Measurements from ENCODE around the gene CYP2C8.

DNA sequence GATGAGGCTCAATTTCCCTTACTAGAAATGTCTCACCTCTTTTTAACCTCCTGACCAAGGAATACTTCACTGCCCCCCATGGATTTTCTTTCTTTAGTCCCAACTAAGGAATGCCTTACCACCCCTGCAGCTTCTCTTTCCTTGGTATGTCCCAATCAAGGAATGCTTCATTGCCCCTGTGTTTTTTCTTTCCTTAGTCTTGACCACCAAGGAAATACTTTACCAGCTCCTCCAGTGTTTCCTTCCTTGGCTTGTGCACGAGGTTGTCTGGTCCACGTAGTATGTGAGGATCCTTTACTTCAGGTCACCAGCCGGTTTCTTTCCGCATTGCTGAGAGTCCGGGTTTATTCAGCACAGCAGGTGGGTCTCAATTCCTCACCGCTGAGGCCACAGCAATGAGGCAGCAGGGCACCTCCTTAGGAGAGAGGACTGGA lies 71.5 kb downstream of the CYP2C8 start:
- TF ChIP-seq, protein P1, sequence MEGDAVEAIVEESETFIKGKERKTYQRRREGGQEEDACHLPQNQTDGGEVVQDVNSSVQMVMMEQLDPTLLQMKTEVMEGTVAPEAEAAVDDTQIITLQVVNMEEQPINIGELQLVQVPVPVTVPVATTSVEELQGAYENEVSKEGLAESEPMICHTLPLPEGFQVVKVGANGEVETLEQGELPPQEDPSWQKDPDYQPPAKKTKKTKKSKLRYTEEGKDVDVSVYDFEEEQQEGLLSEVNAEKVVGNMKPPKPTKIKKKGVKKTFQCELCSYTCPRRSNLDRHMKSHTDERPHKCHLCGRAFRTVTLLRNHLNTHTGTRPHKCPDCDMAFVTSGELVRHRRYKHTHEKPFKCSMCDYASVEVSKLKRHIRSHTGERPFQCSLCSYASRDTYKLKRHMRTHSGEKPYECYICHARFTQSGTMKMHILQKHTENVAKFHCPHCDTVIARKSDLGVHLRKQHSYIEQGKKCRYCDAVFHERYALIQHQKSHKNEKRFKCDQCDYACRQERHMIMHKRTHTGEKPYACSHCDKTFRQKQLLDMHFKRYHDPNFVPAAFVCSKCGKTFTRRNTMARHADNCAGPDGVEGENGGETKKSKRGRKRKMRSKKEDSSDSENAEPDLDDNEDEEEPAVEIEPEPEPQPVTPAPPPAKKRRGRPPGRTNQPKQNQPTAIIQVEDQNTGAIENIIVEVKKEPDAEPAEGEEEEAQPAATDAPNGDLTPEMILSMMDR (IDR thresholded peaks at IDR 0.05), result no peak
- TF ChIP-seq EZH2 (IDR thresholded peaks at IDR 0.05; ENCODE audit: borderline replicate concordance, insufficient read depth, low read depth, low read length, poor library complexity, severe bottlenecking), result no peak
